ENCODE data around the gene GTF3C4. TPM values are rescaled to one million over a fixed set of nuclear protein-coding genes. Genes with fewer than 3 reads are reported as not detected.

Gene GTF3C4
- total RNA-seq, 2 donors from 2014 or later, result 28.5 to 29.3 TPM

- 93 to 96% methylated on average over 3 to 5 of the region's 5 CpGs for WGBS, 2 experiments (ENCODE audit: insufficient coverage in 1 of 2, insufficient read length in 1 of 2)
- H3K36me3 Mint-ChIP-seq (ENCODE audit: low read depth), result peaks cover 77% of the 10 kb centered on the region
Measured at GRCh38 chr9:132681561-132681960, 11.3 kb downstream of the GTF3C4 start.

GRCh38 chr9:132683873-132684272 is 13.6 kb downstream of the GTF3C4 start:
- no peaks in the 10 kb centered on the region for H3K27me3 ChIP-seq (ENCODE audit: control insufficient read depth, insufficient read depth, low read length, poor library complexity, severe bottlenecking)
- Mint-ChIP-seq H3K27me3 (ENCODE audit: insufficient read depth) (no peaks in the 10 kb centered on the region), H3K4me1 (no peaks in the 10 kb centered on the region), H3K4me3 (no peak overlapping the region), H3K27ac (no peak overlapping the region), H3K9me3 (no peaks in the 10 kb centered on the region), H3K36me3 (ENCODE audit: low read depth) (peaks cover 83% of the 10 kb centered on the region)
- no peak overlapping the region for H3K27ac ChIP-seq (ENCODE audit: low read depth, low read length)
- no peak overlapping the region for H3K9ac ChIP-seq (ENCODE audit: extremely low read depth, low read length, poor library complexity, severe bottlenecking)
- no peak overlapping the region for H3K4me3 ChIP-seq (ENCODE audit: low read length)
- WGBS, 2 experiments (ENCODE audit: insufficient coverage in 1 of 2, insufficient read length in 1 of 2), result 98 to 100% methylated on average over 1 of the region's 1 CpG
- peaks cover 95% of the 10 kb centered on the region for H3K36me3 ChIP-seq (ENCODE audit: control insufficient read depth, insufficient read depth, low read length)
- H3K4me1 ChIP-seq (ENCODE audit: control insufficient read depth, insufficient read depth, low read length), result no peaks in the 10 kb centered on the region
- H3K9me3 ChIP-seq (ENCODE audit: control insufficient read depth, low read length), result peaks cover 10% of the 10 kb centered on the region
- no peak for TF ChIP-seq CTCF (conservative IDR thresholded peaks at IDR 0.05)
- no peak for DNase-seq

More at GRCh38 chr9:132681561-132681960, 11.3 kb downstream of the GTF3C4 start:
- no peak overlapping the region for H3K4me3 ChIP-seq (ENCODE audit: low read length)
- DNase-seq, result no peak
- no peaks in the 10 kb centered on the region for H3K4me1 ChIP-seq (ENCODE audit: control insufficient read depth, insufficient read depth, low read length)
- no peak overlapping the region for H3K4me3 Mint-ChIP-seq
- no peak for TF ChIP-seq CTCF (conservative IDR thresholded peaks at IDR 0.05)
- H3K9me3 ChIP-seq (ENCODE audit: control insufficient read depth, low read length), result peaks cover 10% of the 10 kb centered on the region
- H3K4me1 Mint-ChIP-seq, result no peaks in the 10 kb centered on the region
- H3K27me3 Mint-ChIP-seq (ENCODE audit: insufficient read depth), result no peaks in the 10 kb centered on the region
- no peaks in the 10 kb centered on the region for H3K9me3 Mint-ChIP-seq
- no peak overlapping the region for H3K27ac ChIP-seq (ENCODE audit: low read depth, low read length)
- peak overlapping the region; percentile 14 for H3K27ac Mint-ChIP-seq
- H3K9ac ChIP-seq (ENCODE audit: extremely low read depth, low read length, poor library complexity, severe bottlenecking), result no peak overlapping the region
- H3K36me3 ChIP-seq (ENCODE audit: control insufficient read depth, insufficient read depth, low read length), result peaks cover 96% of the 10 kb centered on the region
- no peaks in the 10 kb centered on the region for H3K27me3 ChIP-seq (ENCODE audit: control insufficient read depth, insufficient read depth, low read length, poor library complexity, severe bottlenecking)

- no peak overlapping the region for H3K4me3 Mint-ChIP-seq
- 92 to 100% methylated on average over 1 of the region's 1 CpG for WGBS, 2 experiments (ENCODE audit: insufficient coverage in 1 of 2, insufficient read length in 1 of 2)
- TF ChIP-seq CTCF (conservative IDR thresholded peaks at IDR 0.05), result no peak
Measured at GRCh38 chr9:132690696-132691095, 20.4 kb downstream of the GTF3C4 start.

More at GRCh38 chr9:132690696-132691095, 20.4 kb downstream of the GTF3C4 start:
- peaks cover 8% of the 10 kb centered on the region for H3K9me3 Mint-ChIP-seq
- no peaks in the 10 kb centered on the region for H3K4me1 Mint-ChIP-seq
- peaks cover 68% of the 10 kb centered on the region for H3K36me3 Mint-ChIP-seq (ENCODE audit: low read depth)
- H3K27me3 Mint-ChIP-seq (ENCODE audit: insufficient read depth), result peaks cover 2% of the 10 kb centered on the region
- Histone ChIP-seq H3K4me3 (ENCODE audit: low read length) (no peak overlapping the region), H3K36me3 (ENCODE audit: control insufficient read depth, insufficient read depth, low read length) (peaks cover 73% of the 10 kb centered on the region), H3K9me3 (ENCODE audit: control insufficient read depth, low read length) (peaks cover 17% of the 10 kb centered on the region), H3K27ac (ENCODE audit: low read depth, low read length) (no peak overlapping the region), H3K9ac (ENCODE audit: extremely low read depth, low read length, poor library complexity, severe bottlenecking) (no peak overlapping the region), H3K4me1 (ENCODE audit: control insufficient read depth, insufficient read depth, low read length) (no peaks in the 10 kb centered on the region), H3K27me3 (ENCODE audit: control insufficient read depth, insufficient read depth, low read length, poor library complexity, severe bottlenecking) (no peaks in the 10 kb centered on the region)
- no peak for DNase-seq
- H3K27ac Mint-ChIP-seq, result no peak overlapping the region

Measured in endodermal cell (in vitro differentiated cells).